ENCODE measurements around the gene SMYD3. TPM values are rescaled to one million over a fixed set of nuclear protein-coding genes. Genes with fewer than 3 reads are reported as not detected.

SMYD3 gene
- total and polyA plus RNA-seq, 12 donors, result 13.5 to 78.2 (median 26.8) TPM

GRCh38 chr1:245926888-245927287, 580.2 kb downstream of the SMYD3 start:
- TF ChIP-seq CTCF (IDR thresholded peaks at IDR 0.05), result no peak
- TF ChIP-seq POLR2A (IDR thresholded peaks at IDR 0.05), result no peak
- Histone ChIP-seq H3K4me1 (replicated peaks in 1 of 2) (no peaks in the 10 kb centered on the region), H3K4me3 (no peak overlapping the region), H3K36me3 (replicated peaks in 1 of 2) (no peaks in the 10 kb centered on the region), H3K27me3 (no peaks in the 10 kb centered on the region), H3K9me3 (replicated peaks in 1 of 3) (no peaks in the 10 kb centered on the region), H3K27ac (no peak overlapping the region)
- intact Hi-C loops (cut with DNase I), result no loop called here
- 87 to 92% (median 90%) methylated on average over 3 of the region's 3 CpGs for WGBS, 4 donors
- no peak for DNase-seq

- 80 to 86% (median 85%) methylated on average over 7 of the region's 7 CpGs for WGBS, 4 donors
- no peak for TF ChIP-seq CTCF (IDR thresholded peaks at IDR 0.05)
- TF ChIP-seq POLR2A (IDR thresholded peaks at IDR 0.05), result no peak
- Histone ChIP-seq H3K27ac (no peak overlapping the region), H3K36me3 (replicated peaks in 1 of 2) (no peaks in the 10 kb centered on the region), H3K27me3 (no peaks in the 10 kb centered on the region), H3K9me3 (replicated peaks in 1 of 3) (no peaks in the 10 kb centered on the region), H3K4me3 (no peak overlapping the region), H3K4me1 (replicated peaks in 1 of 2) (no peaks in the 10 kb centered on the region)
- no peak for DNase-seq
- intact Hi-C loops (cut with DNase I), result no loop called here
Measured at GRCh38 chr1:245923215-245923614, 583.9 kb downstream of the SMYD3 start.

- H3K27me3 ChIP-seq, result no peaks in the 10 kb centered on the region
- no peaks in the 10 kb centered on the region for H3K4me1 ChIP-seq (replicated peaks in 1 of 2)
- H3K27ac ChIP-seq, result no peak overlapping the region
- WGBS, 4 donors, result 69 to 100% (median 98%) methylated on average over 2 of the region's 2 CpGs
- H3K4me3 ChIP-seq, result no peak overlapping the region
- no peaks in the 10 kb centered on the region for H3K9me3 ChIP-seq (replicated peaks in 1 of 3)
- TF ChIP-seq CTCF (IDR thresholded peaks at IDR 0.05) (no peak), POLR2A (IDR thresholded peaks at IDR 0.05) (no peak)
- H3K36me3 ChIP-seq (replicated peaks in 1 of 2), result no peaks in the 10 kb centered on the region
- DNase-seq, result no peak
- intact Hi-C loops (cut with DNase I), result no loop called here
Measured at GRCh38 chr1:245921417-245921816, 585.7 kb downstream of the SMYD3 start.

- H3K36me3 ChIP-seq (replicated peaks in 1 of 2), result no peaks in the 10 kb centered on the region
- H3K27me3 ChIP-seq, result no peaks in the 10 kb centered on the region
- H3K27ac ChIP-seq, result no peak overlapping the region
- no peaks in the 10 kb centered on the region for H3K4me1 ChIP-seq (replicated peaks in 1 of 2)
- intact Hi-C loops (cut with DNase I), result no loop called here
- no peak for DNase-seq
- TF ChIP-seq CTCF (IDR thresholded peaks at IDR 0.05), result no peak
- no peak for TF ChIP-seq POLR2A (IDR thresholded peaks at IDR 0.05)
- H3K9me3 ChIP-seq (replicated peaks in 1 of 3), result no peaks in the 10 kb centered on the region
- WGBS, 4 donors, result 79 to 89% (median 82%) methylated on average over 6 of the region's 6 CpGs
- no peak overlapping the region for H3K4me3 ChIP-seq
Measured at GRCh38 chr1:245917403-245917802, 589.7 kb downstream of the SMYD3 start.

Measured in adrenal gland (tissue), 12 donors.